Uterus (tissue), 4 donors: Measurements from ENCODE around the gene KCNRG. TPM values are rescaled to one million over a fixed set of nuclear protein-coding genes. Genes with fewer than 3 reads are reported as not detected.

Experiments used
- DNase-seq, 2 donors: peaks; one replicate each; pipeline ENCODE4 v3.0.0-alpha.2; 2019 to 2020
- H3K27ac ChIP-seq, 2 donors: fragments of 200-600 bp; sonication (generic); 1 replicate in 1 of 2; 2 replicates in 1 of 2; pipeline ENCODE4 v1.5.1; 2016 to 2018
- H3K27me3 ChIP-seq, 2 donors: fragments of 200-600 bp; sonication (generic); one replicate each; pipeline ENCODE4 v1.5.1; 2018 to 2019; ENCODE audit warnings: control low read depth in 1 of 2
- H3K36me3 ChIP-seq, 2 donors: fragments of 200-600 bp; sonication (generic); one replicate each; pipeline ENCODE4 v1.5.1; 2019; ENCODE audit warnings: control low read depth in 1 of 2
- H3K4me1 ChIP-seq, 2 donors: fragments of 200-600 bp; sonication (generic); one replicate each; pipeline ENCODE4 v1.5.1; 2018 to 2019; ENCODE audit warnings: control low read depth in 1 of 2
- H3K4me3 ChIP-seq, 2 donors: fragments of 200-600 bp; sonication (generic); 1 replicate in 1 of 2; 2 replicates in 1 of 2; pipeline ENCODE4 v1.5.1; 2018 to 2019; ENCODE audit warnings: mild to moderate bottlenecking in 1 of 2
- H3K9me3 ChIP-seq, 2 donors: fragments of 200-600 bp; sonication (generic); one replicate each; pipeline ENCODE4 v1.5.1; 2019; ENCODE audit warnings: control low read depth in 1 of 2
- CTCF ChIP-seq, 4 experiments: fragments of 200-600 bp in 2 of 4; fragments of 450-650 bp in 2 of 4; sonication (generic) in 2 of 4; IDR thresholded peaks; one replicate each; pipeline ENCODE4 v1.5.1; 2016 to 2019; ENCODE audit warnings: antibody characterized with exemption in 4 of 4, mild to moderate bottlenecking in 2 of 4, moderate library complexity in 1 of 4
- POLR2A ChIP-seq, 2 donors: fragments of 450-650 bp; IDR thresholded peaks; one replicate each; pipeline ENCODE4 v1.6.1; 2016; ENCODE audit warnings: antibody characterized with exemption in 2 of 2, mild to moderate bottlenecking in 1 of 2, moderate library complexity in 1 of 2
- intact Hi-C: fragments of 100-400 bp; cut with DNase I; formaldehyde crosslinking; loops from one replicate; pipeline ENCODE4 v1.15.1; 2023; ENCODE audit warnings: low total_unique reads
- total RNA-seq, 4 donors: library from RNA; depleted of rRNA in 3 of 4; stranded (reverse); fragments of >200 nt in 3 of 4; gene quantifications; one replicate each; pipeline versions ENCODE4 v1.1.0 to v1.2.4, GENCODE V29; 2014 to 2023
- donor health status: DM: yes; HTN: yes; CAD: no.

KCNRG gene
- total RNA-seq, 4 donors from 2014 or later: 0.51 to 6.4 (median 1.7) TPM; not detected in 1

GRCh38 chr13:50012396-50013169 is 2.7 kb upstream of the KCNRG start:
- H3K4me1 ChIP-seq: peaks cover 0 to 4% of the 10 kb centered on the region in 2 donors

GRCh38 chr13:50014386-50014785 is 858 bp upstream of the KCNRG start:
- Histone ChIP-seq H3K27ac (peak overlapping the region in 1 of 2 donors; percentile 5), H3K4me1 (no peaks in the 10 kb centered on the region), H3K27me3 (no peaks in the 10 kb centered on the region), H3K36me3 (no peaks in the 10 kb centered on the region), H3K4me3 (no peak overlapping the region), H3K9me3 (no peaks in the 10 kb centered on the region)
- no peak for TF ChIP-seq POLR2A (IDR thresholded peaks at IDR 0.05)
- TF ChIP-seq CTCF (IDR thresholded peaks at IDR 0.05): no peak
- intact Hi-C loops: no loop called here
- DNase-seq: no peak

More at GRCh38 chr13:50012396-50013169, 2.7 kb upstream of the KCNRG start:
- Histone ChIP-seq H3K9me3 (no peaks in the 10 kb centered on the region), H3K4me3 (no peak overlapping the region), H3K27me3 (no peaks in the 10 kb centered on the region), H3K36me3 (no peaks in the 10 kb centered on the region), H3K27ac (no peak overlapping the region)
- no peak for DNase-seq
- intact Hi-C loops: no loop called here
- TF ChIP-seq POLR2A (IDR thresholded peaks at IDR 0.05) (no peak), CTCF (IDR thresholded peaks at IDR 0.05) (no peak)

GRCh38 chr13:50015750-50016149 is 506 bp downstream of the KCNRG start:
- no peaks in the 10 kb centered on the region for H3K36me3 ChIP-seq
- DNase-seq: no peak
- H3K27ac ChIP-seq: peak overlapping the region in 1 of 2 donors; percentile 41
- intact Hi-C loops: no loop called here
- TF ChIP-seq POLR2A (IDR thresholded peaks at IDR 0.05) (no peak), CTCF (IDR thresholded peaks at IDR 0.05) (no peak)
- no peak overlapping the region for H3K4me3 ChIP-seq
- no peaks in the 10 kb centered on the region for H3K4me1 ChIP-seq
- H3K9me3 ChIP-seq: no peaks in the 10 kb centered on the region
- no peaks in the 10 kb centered on the region for H3K27me3 ChIP-seq

GRCh38 chr13:50016444-50016843 is 1.2 kb downstream of the KCNRG start:
- Histone ChIP-seq H3K27me3 (no peaks in the 10 kb centered on the region), H3K9me3 (no peaks in the 10 kb centered on the region), H3K36me3 (no peaks in the 10 kb centered on the region), H3K4me1 (no peaks in the 10 kb centered on the region), H3K4me3 (no peak overlapping the region), H3K27ac (peak overlapping the region in 1 of 2 donors; percentile 41)
- intact Hi-C loops: no loop called here
- TF ChIP-seq CTCF (IDR thresholded peaks at IDR 0.05): no peak
- no peak for TF ChIP-seq POLR2A (IDR thresholded peaks at IDR 0.05)
- no peak for DNase-seq

GRCh38 chr13:50017819-50018218 is 2.6 kb downstream of the KCNRG start:
- TF ChIP-seq POLR2A (IDR thresholded peaks at IDR 0.05): no peak
- no peak for TF ChIP-seq CTCF (IDR thresholded peaks at IDR 0.05)
- no peak overlapping the region for H3K27ac ChIP-seq
- no peak overlapping the region for H3K4me3 ChIP-seq
- no peaks in the 10 kb centered on the region for H3K9me3 ChIP-seq
- no peaks in the 10 kb centered on the region for H3K4me1 ChIP-seq
- H3K36me3 ChIP-seq: no peaks in the 10 kb centered on the region
- DNase-seq: no peak
- H3K27me3 ChIP-seq: no peaks in the 10 kb centered on the region
- intact Hi-C loops: no loop called here
